HepG2 (cell line): ENCODE results near the gene COASY. TPM values are rescaled to one million over a fixed set of nuclear protein-coding genes. Genes with fewer than 3 reads are reported as not detected.

Source experiments
- CC2D1A ChIP-seq: sonication (generic); formaldehyde crosslinking; IDR thresholded peaks from 2 replicates; pipeline ENCODE4 v1.8.1; 2023; ENCODE audit warnings: mild to moderate bottlenecking, missing genetic modification reagents
- GFI1 ChIP-seq: sonication (generic); formaldehyde crosslinking; IDR thresholded peaks from 2 replicates; pipeline ENCODE4 v1.5.0; 2020; ENCODE audit warnings: missing genetic modification reagents, mild to moderate bottlenecking, borderline replicate concordance
- KDM5B ChIP-seq: sonication (generic); formaldehyde crosslinking; IDR thresholded peaks from 2 replicates; pipeline ENCODE4 v1.4.0; 2020; ENCODE audit warnings: missing genetic modification reagents, mild to moderate bottlenecking, borderline replicate concordance
- KLF16 ChIP-seq, 2 experiments: sonication (generic) in 1 of 2; formaldehyde crosslinking in 1 of 2; IDR thresholded peaks; 2 replicates each; pipeline versions ENCODE4 v1.6.1 to v1.8.0; 2016 to 2023; ENCODE audit warnings: missing genetic modification reagents in 2 of 2, missing compliant biosample characterization in 1 of 2
- NR2F1 ChIP-seq, 2 experiments: fragments of 450-650 bp in 1 of 2; formaldehyde crosslinking in 1 of 2; IDR thresholded peaks; 2 replicates each; pipeline versions ENCODE4 v1.5.0 to v1.6.1; 2016 to 2020; ENCODE audit warnings: mild to moderate bottlenecking in 1 of 2, missing compliant biosample characterization in 1 of 2, missing genetic modification reagents in 1 of 2, moderate library complexity in 1 of 2
- SIN3B ChIP-seq: fragments of 150-350 bp; IDR thresholded peaks from 2 replicates; pipeline ENCODE4 v1.6.1; 2014; ENCODE audit warnings: low read length
- SP4 ChIP-seq: sonication (generic); formaldehyde crosslinking; IDR thresholded peaks from 2 replicates; pipeline ENCODE4 v1.8.1; 2023; ENCODE audit warnings: mild to moderate bottlenecking, missing genetic modification reagents
- TFE3 ChIP-seq: IDR thresholded peaks from 2 replicates; pipeline ENCODE4 v1.6.1; 2016
- ZFP82 ChIP-seq: sonication (generic); formaldehyde crosslinking; IDR thresholded peaks from 2 replicates; pipeline ENCODE4 v1.5.1; 2020; ENCODE audit warnings: mild to moderate bottlenecking, missing genetic modification reagents, borderline replicate concordance
- ZHX2 ChIP-seq, 2 experiments: sonication (generic) in 1 of 2; formaldehyde crosslinking in 1 of 2; IDR thresholded peaks; 2 replicates each; pipeline versions ENCODE4 v1.6.1 to v1.9.0; 2014 to 2022; ENCODE audit warnings: antibody characterized with exemption in 1 of 2, borderline replicate concordance in 1 of 2, inconsistent platforms in 1 of 2, low read depth in 1 of 2, missing genetic modification reagents in 1 of 2
- ZKSCAN1 ChIP-seq: fragments of 150-350 bp; IDR thresholded peaks from 2 replicates; pipeline ENCODE4 v1.6.1; 2014; ENCODE audit warnings: low read length
- ZNF598 ChIP-seq: sonication (generic); formaldehyde crosslinking; IDR thresholded peaks from 2 replicates; pipeline ENCODE4 v1.5.1; 2020; ENCODE audit warnings: mild to moderate bottlenecking, missing genetic modification reagents, borderline replicate concordance
- ZNF703 ChIP-seq: sonication (generic); formaldehyde crosslinking; IDR thresholded peaks from 2 replicates; pipeline ENCODE4 v1.5.1; 2020; ENCODE audit warnings: missing genetic modification reagents, mild to moderate bottlenecking, moderate library complexity, borderline replicate concordance
- ZNF772 ChIP-seq: sonication (generic); formaldehyde crosslinking; IDR thresholded peaks from 2 replicates; pipeline ENCODE4 v1.5.0; 2020; ENCODE audit warnings: mild to moderate bottlenecking, missing genetic modification reagents
- ZNF83 ChIP-seq: sonication (generic); formaldehyde crosslinking; IDR thresholded peaks from 2 replicates; pipeline ENCODE4 v1.4.0; 2020; ENCODE audit warnings: missing genetic modification reagents, mild to moderate bottlenecking, borderline replicate concordance
- polyA plus RNA-seq, 8 experiments: library from polyadenylated mRNA; depleted of rRNA in 3 of 8; stranded (reverse) in 7 of 8; unstranded in 1 of 8; fragments of >200 nt; fragmentation: Illumina TruSeq in 4 of 8; extraction: Trizol in 4 of 8; gene quantifications; 2 replicates each; pipeline versions ENCODE4 v1.2.1 to v1.2.3, GENCODE V29; 2011 to 2016; ENCODE audit warnings: low read depth in 4 of 8, missing spikeins in 1 of 8, mixed read lengths in 1 of 8; ENCODE audit not compliant: insufficient read depth in 1 of 8
- total RNA-seq, 5 experiments: library from RNA; depleted of rRNA; stranded (reverse); fragments of >200 nt; fragmentation: Illumina TruSeq; extraction: Trizol; gene quantifications; 2 replicates each; pipeline ENCODE4 v1.2.3, GENCODE V29; 2016; ENCODE audit warnings: low read depth in 1 of 5
- TF ChIP-seq, protein P1 (sequence below): sonication (generic); IDR thresholded peaks from 2 replicates; pipeline ENCODE4 v1.6.1; 2016; ENCODE audit warnings: low read depth, borderline replicate concordance
- TF ChIP-seq, protein P2 (sequence below): sonication (generic); formaldehyde crosslinking; IDR thresholded peaks from 2 replicates; pipeline ENCODE4 v1.4.0; 2020; ENCODE audit warnings: missing genetic modification reagents

The COASY gene
- total and polyA plus RNA-seq, 2 of the 13 experiments (the other 11 are each of a cell fraction or from before 2014, with no cell fraction given) = 90.7 to 125 TPM

DNA sequence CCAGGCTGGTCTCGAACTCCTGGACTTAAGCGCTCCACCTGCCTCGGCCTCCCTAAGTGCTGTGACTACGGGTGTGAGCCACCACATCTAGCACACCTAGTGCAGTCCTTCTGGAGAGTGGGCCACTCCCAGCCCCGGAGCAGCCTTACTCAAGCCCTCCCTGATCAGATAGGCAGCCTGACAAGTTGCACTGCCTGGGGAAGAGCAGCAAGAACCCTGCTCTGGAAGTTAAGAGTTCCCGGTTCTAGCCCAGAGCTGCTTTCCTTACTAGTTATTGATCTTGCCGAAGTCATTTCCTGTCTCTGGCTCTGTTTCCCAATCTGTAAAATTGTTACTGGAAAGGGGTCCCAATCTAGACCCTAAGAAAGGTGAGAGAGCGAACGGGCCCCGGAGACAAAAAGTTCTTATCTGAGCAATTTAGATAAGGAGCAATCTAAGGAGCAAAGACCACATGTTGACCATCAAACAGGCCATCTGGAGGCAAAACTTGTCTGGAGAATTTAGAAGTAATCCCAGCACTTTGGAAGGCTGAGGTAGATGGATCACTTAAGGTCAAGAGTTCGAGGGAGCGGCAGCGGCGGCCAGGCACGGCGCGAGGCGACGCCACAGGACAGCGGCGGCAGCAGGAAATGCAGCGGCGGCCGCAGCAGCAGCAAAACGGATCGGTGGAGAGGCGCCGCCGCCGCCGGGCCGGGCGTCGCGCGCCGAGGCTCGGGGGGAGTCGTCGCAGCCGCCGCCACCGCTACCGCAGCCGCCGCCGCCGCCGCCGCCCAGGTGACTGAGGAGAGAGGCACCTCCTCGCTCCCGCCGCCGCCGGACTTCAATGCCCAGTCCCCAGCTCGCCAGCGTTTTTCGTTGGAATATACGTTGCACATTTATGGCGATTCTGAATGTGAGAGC, 30.2 kb upstream of the COASY start (continued):
- TF ChIP-seq, protein P1, sequence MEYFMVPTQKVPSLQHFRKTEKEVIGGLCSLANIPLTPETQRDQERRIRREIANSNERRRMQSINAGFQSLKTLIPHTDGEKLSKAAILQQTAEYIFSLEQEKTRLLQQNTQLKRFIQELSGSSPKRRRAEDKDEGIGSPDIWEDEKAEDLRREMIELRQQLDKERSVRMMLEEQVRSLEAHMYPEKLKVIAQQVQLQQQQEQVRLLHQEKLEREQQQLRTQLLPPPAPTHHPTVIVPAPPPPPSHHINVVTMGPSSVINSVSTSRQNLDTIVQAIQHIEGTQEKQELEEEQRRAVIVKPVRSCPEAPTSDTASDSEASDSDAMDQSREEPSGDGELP = peak; percentile 11; the same call in 1 of the 2 replicates
- no peak for TF ChIP-seq KDM5B (CRISPR knock-in tag)
- TF ChIP-seq CC2D1A (CRISPR knock-in tag) = no peak
- TF ChIP-seq ZHX2 (IDR thresholded peaks at IDR 0.05; ENCODE audit: low read depth) = no peak
- TF ChIP-seq ZHX2 (CRISPR knock-in tag; IDR thresholded peaks at IDR 0.05; ENCODE audit: borderline replicate concordance) = no peak
- TF ChIP-seq ZNF598 = peak; percentile 73; the same call in 1 of the 2 replicates
- no peak for TF ChIP-seq ZNF772 (CRISPR knock-in tag)
- no peak for TF ChIP-seq SIN3B
- no peak for TF ChIP-seq ZFP82 (CRISPR knock-in tag)
- no peak for TF ChIP-seq ZNF83 (CRISPR knock-in tag)
- no peak; the same call in 1 of the 2 replicates for TF ChIP-seq GFI1
- 0 out of 2 replicates have a peak, but pooled peaks have one; percentile 5 for TF ChIP-seq SP4 (CRISPR knock-in tag)
- no peak for TF ChIP-seq TFE3 (CRISPR knock-in tag)
- no peak for TF ChIP-seq ZKSCAN1
- TF ChIP-seq, protein P2, sequence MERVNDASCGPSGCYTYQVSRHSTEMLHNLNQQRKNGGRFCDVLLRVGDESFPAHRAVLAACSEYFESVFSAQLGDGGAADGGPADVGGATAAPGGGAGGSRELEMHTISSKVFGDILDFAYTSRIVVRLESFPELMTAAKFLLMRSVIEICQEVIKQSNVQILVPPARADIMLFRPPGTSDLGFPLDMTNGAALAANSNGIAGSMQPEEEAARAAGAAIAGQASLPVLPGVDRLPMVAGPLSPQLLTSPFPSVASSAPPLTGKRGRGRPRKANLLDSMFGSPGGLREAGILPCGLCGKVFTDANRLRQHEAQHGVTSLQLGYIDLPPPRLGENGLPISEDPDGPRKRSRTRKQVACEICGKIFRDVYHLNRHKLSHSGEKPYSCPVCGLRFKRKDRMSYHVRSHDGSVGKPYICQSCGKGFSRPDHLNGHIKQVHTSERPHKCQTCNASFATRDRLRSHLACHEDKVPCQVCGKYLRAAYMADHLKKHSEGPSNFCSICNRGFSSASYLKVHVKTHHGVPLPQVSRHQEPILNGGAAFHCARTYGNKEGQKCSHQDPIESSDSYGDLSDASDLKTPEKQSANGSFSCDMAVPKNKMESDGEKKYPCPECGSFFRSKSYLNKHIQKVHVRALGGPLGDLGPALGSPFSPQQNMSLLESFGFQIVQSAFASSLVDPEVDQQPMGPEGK = no peak
- no peak for TF ChIP-seq ZNF703
- TF ChIP-seq NR2F1 (CRISPR knock-in tag; IDR thresholded peaks at IDR 0.05) = peak; percentile 73 to 76
- TF ChIP-seq KLF16 (CRISPR knock-in tag; IDR thresholded peaks at IDR 0.05) = no peak; a peak in 1 of 4 replicates
